Left hindlimb (tissue), 1 donor: ENCODE data around the gene LEP.
A peak's percentile ranks its signal among the peaks of the same experiment; 100 is the strongest.

ENCODE experiments used
- DNase-seq: peaks from one replicate; pipeline ENCODE4 v3.0.0-alpha.2; 2018

Gene LEP

DNA sequence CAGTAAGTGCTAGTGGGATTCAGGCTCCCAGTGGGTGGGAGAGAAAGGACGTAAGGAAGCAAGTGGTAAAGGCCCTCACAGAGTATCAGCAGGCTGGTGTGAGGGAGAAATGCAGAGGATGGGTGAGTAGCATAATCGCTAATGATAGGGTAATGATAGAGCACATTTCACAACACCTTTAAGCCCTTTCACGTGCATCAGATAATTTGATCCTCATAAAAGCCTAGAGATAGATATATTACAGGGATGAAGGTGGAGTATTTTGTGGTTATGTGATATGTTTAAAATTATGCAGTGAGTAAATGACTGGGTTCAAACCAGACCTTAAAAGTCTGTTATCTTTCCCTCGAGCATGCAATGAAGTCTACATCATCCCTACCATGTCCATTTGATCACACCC is 10.3 kb downstream of the LEP start:
- DNase-seq, result no peak

- DNase-seq, result no peak
These were observed 12.6 kb downstream of the LEP start for GRCh38 chr7:128253701-128254100.

DNA sequence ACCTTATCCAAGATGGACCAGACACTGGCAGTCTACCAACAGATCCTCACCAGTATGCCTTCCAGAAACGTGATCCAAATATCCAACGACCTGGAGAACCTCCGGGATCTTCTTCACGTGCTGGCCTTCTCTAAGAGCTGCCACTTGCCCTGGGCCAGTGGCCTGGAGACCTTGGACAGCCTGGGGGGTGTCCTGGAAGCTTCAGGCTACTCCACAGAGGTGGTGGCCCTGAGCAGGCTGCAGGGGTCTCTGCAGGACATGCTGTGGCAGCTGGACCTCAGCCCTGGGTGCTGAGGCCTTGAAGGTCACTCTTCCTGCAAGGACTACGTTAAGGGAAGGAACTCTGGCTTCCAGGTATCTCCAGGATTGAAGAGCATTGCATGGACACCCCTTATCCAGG is 13.4 kb downstream of the LEP start:
- no peak for DNase-seq

- DNase-seq, result no peak
These were observed 14.2 kb downstream of the LEP start for GRCh38 chr7:128255271-128255670.

- DNase-seq, result no peak
These were observed 16.4 kb downstream of the LEP start for GRCh38 chr7:128257458-128257857.

DNA sequence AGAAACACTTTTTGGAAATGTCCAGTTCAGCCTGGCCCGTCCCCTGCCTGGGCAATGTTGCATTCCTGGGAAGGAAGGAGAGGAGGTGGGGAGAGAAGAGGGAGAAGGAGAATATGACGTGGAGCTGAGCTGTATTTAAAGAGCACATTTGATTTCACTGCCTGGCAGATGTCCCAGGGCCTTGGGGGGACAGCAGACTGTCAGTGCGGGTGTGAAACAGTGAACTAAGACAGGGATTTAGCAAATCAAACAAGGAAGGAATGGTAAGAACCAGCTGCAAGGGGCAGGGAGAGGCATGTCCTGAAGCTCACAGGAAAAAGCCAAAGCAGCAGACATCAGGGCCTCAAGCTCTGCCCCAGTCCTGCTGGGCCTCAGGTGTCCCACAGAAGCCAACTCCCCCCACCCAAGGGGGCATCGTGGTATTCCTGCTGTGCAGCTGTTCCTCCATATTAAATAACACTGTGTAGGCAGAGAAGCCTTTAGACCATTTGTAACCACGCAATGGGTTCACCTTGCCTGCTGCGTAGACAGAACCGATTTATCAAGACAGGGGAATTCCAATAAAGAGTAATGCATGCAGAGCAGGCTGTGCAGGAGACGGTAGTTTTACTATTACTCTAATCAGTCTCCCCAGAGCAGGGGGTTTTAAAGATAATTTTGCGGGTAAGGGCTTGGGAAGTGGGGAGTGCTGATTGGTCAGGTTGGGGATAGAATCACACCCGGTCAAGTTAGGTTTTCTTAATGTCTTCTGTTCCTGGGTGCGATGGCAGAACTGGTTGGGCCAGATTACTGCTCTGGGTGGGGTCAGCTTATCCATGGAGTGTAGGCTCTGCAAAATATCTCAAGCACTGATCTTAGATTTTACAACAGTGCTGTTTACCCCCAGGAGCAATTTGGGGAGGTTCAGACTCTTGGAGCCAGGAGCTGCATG is 18.3 kb downstream of the LEP start:
- DNase-seq, result no peak

DNA sequence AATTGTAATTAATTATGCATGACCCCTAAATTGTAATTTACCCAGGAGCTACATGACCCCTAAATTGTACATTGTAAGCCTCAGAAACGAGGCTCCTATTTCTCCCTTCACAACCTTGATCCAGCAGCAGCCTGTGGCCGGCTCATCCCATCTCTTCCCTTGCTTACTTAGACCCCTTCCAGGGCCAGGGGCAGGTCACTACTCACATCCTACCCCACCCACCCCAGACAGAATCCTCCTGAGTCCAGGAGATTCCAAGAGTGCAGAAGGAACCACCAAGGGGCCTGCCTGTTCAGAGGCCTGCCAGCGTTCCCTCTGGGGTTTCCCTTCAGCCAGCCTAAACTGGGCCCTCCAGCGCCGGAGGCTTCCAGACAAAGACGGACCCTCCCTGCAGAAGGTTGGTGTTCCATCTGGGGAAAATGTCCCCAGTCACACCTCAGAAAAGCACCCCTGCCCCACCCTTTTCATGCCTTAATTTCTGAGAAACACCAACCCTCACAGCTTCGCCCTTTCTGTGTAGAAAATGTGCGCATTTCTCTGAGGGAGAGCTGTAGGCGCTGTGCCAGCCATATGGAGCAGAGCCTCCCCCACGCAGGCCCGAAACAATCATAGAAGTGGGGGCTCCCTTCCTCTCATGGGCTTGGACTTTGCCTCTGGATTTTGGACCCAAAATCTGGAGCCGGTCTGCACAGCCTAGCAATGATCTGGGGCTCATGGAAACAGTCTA is 19.2 kb downstream of the LEP start:
- DNase-seq, result no peak

- no peak for DNase-seq
These were observed 21.4 kb downstream of the LEP start for GRCh38 chr7:128262273-128263028.

DNA sequence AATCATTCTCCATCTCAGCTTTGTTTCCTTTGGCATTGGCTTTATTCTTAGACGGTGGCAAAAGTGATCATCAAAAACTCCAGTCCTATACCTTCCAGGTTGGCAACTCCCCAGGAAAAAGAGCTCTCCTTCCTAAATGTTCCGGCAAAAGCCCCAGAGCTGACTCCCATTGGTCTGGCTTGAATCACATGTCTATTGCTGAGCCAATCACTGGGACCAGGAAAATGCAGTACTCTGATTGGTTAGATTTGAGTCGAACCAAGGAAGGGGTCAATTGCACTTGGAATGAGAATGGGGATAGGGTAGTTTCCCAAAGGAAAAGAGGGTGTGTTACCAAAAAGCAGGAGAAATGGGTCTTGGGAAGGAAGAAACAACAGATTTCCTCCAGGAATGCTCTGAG is 22.3 kb downstream of the LEP start:
- no peak for DNase-seq

DNA sequence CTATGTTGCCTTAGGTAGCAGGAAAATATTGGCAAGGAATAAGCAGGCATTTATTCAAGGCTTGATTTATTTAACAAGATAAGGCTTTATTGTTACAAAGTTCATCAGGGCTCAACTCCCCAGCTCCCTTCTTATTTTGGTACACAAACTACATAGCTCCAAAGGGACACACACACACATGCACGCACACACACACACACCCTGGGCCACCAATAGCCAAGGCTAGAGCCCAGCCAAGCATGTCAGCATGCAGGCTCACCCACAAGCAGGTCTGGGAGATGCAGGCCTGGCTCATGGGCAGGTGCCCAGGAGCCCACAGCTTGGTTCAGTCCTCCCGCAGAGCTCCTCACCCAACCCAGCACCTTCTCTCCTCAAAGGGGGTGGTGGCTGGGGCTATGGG is 23.4 kb downstream of the LEP start:
- DNase-seq, result no peak

GRCh38 chr7:128265156-128265905 is 24.3 kb downstream of the LEP start:
- no peak for DNase-seq

GRCh38 chr7:128265906-128266300 is 24.8 kb downstream of the LEP start:
- no peak for DNase-seq

- DNase-seq, result no peak
These were observed 25.4 kb downstream of the LEP start for GRCh38 chr7:128266529-128266882.

DNA sequence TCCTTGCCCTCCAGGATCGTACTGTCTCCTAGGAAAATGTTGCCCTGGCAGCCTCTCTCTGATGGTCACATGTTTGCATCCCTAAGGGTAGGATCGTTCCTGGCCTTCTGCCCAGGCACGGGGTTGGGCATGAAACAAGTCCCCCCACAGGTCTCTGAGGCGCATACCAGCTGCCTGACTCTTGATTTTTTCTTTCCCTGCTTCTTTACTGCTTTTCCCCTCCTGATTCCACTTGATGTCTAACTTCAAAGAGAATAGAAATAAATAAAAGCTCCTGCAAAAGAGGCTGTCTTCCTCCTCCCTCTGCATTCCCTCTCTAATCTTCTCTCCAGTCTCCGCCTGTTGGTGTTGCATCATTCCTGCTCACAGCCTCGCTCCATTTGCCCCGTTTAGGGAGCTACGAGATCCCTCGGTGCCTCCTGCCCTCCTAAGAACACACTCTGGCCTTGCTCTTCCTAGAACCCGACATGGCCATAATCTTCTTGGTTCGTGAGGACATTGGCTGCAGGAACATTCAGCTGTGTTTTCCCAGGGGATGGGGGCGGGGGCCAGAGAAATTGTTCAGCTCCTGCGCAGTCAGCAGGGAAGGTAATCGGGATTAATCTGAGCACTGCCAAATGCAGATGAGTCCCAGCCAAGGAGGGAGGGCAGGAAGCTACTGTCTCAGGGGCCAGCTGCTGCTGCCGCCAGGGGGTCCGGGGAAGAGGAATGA is 26.0 kb downstream of the LEP start:
- peak; percentile 74 for DNase-seq

DNA sequence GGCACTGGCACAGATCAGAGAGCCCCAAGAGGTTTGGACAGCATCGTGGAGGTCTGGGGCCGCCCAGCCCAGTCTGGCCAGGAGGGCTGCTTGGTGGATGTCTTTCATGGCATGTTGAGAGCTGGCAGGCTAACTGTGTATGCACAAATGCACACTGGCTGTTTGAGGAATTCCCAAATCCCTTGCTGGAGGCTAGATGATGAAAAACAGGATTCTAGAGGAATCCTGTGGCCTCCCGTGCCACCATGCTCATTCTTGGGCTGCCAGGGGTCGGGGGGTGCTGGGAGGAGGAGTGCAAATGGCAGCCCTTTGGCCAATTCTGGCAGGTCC is 26.5 kb downstream of the LEP start:
- DNase-seq, result no peak

- DNase-seq, result no peak
These were observed 27.2 kb downstream of the LEP start for GRCh38 chr7:128268233-128268632.

DNA sequence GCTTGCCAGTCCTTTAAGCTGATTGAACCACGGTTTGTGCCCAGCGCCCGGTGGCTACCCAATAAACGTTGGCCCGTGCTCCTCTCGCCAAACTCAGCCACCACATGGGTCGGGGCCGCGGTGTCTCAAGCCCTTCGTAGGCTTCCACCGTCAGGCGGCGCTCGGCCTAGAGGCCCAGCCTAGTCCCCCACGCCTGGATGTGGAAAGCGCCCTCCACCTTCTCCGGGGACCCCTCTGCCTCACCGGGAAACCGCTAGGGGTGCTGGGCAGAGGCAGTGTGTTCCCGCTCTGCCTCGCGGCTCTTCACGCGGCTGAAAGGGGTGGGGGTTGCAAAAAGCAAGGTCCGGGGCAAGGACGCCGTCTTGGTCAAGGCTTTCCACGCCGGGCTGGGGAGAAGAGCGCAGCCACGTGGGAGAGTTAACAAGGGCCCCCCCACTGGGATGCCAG is 29.8 kb downstream of the LEP start:
- DNase-seq, result peak; percentile 44

- no peak for DNase-seq
These were observed 30.4 kb downstream of the LEP start for GRCh38 chr7:128271471-128271941.

GRCh38 chr7:128271942-128272481 is 30.9 kb downstream of the LEP start:
- no peak for DNase-seq

DNA sequence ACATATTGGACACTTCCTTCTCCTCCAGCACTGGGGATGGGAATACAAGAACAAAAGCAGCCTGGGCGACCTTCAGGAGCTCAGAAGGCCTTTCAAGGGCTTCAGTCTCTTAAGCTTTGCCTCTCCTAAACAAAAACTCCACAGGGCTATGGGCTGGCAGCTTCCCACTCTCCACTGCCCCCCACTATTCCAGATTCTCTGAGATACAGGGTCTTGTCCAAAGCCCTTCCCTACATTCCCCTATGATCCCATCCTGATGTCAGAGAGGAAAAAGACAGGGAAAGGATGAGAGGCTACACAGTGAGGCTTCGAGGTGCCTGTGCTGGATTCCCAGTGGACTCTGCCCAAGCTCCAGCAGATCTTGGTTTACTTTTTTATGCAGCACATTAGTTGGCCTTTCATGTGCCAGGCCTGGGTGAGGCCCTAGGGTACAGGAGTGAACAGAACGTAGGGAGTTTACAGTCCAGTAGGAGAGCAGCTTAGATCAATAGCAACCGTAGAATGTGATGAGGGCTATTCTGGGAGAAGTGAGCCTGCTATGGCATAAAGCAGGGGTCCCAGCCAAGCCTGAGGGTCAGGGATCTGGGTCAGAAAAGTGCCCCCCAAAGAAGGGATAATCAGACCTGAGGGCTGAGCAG is 33.3 kb downstream of the LEP start:
- no peak for DNase-seq

DNA sequence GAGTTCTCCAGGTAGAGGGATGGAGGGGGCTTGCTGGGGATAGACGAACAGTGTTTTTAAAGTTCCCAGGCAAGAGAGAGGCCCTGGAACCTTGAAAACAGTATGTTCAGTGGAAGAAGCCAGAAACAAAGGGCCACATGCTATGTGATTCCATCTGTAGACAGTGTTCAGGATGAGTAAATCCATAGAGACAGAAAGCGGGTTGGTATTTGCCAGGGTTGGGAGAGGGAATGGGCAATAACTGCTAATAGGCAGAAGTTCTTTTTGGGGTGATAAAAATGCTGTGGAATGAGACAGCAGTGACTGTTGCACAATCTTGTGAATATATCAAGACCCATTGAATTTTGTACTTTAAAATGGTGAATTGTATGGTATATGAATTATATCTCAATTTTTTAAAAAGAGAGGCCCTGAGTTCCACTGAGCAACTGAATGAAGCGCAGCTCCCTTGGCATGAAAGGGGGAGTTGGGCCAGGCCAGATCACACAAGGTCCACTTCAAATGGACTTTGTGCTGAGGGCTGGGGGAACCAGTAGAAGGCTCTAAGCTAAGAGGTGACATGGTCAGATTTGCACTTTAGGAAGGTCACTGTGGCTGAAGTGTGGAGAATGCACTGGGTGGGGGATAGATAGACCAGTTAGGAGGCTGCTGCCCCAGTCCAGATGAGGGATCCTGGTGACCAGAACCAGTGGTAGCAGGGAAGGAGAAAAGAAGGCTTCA is 34.0 kb downstream of the LEP start:
- no peak for DNase-seq
